GDM1 (cell line): ENCODE results near the gene GRM5.
"Not testable (repeated sequence)": the region's sequence is repeated elsewhere in the genome, so short reads cannot be mapped to it uniquely, and the experiment has no call there.

ENCODE experiments used
- DNase-seq: peaks from one replicate; lab custom pipeline; 2025; lab: John Stamatoyannopoulos, UW

GRM5 gene

DNA sequence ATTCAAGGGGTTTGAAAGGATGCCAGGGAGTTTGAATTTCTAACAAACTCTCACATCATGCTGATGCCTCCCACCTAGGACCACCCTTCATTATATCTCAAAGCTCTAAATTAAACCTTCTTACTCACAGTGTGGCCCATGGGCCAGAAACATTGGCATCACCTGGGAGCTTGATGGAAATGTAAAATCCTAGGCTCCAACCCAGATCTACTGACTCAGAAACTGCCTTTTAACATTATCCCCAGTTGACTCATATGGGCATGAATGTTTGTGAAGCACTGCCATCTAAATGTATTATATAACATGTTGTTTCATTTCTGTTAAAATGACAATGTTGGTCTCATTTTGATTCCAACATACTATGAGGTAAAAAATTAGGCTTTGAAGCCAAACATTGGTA is 90.3 kb downstream of the GRM5 start:
- DNase-seq = not testable (repeated sequence)

DNA sequence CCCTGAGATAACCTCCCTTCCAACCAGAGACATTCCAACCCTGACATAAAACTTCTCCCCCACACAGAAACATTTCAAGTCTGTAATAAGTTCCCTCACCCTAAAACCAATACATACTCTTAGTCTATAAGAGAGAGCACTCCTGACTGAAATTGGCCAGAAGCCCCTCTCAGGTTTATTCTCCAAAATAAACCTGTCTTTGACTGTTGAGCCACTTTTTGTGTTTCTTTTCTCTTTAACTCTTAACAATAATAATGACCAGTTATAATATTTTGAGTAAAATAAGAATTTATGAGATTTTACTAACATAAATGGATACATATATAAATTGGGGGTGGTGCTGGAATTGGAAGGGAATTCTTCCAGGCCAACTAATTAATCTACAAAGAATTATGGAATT is 93.6 kb downstream of the GRM5 start:
- DNase-seq = no peak

DNA sequence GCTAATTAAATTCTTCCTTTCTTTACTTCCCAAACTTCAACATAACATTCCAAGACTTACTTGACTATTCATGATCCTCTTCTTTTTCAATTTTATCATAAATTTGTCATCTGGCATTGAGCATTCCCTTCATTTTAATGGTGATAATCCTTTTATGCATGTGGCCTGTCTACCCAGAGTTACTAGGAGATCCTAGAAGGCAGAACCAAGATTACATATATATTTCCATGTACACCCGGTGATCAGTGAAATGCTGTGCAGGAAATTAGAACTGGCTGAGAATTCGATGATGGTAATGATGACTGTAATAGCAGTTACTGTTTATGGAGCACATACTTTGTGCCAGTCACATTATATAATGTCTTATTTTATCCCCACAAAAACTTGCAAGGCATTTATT is 104.2 kb downstream of the GRM5 start:
- DNase-seq = not testable (repeated sequence)

- DNase-seq = not testable (repeated sequence)
Observed at GRCh38 chr11:88959857-88960256, 105.9 kb downstream of the GRM5 start.

- no peak for DNase-seq
Observed at GRCh38 chr11:88950975-88951374, 114.8 kb downstream of the GRM5 start.

DNA sequence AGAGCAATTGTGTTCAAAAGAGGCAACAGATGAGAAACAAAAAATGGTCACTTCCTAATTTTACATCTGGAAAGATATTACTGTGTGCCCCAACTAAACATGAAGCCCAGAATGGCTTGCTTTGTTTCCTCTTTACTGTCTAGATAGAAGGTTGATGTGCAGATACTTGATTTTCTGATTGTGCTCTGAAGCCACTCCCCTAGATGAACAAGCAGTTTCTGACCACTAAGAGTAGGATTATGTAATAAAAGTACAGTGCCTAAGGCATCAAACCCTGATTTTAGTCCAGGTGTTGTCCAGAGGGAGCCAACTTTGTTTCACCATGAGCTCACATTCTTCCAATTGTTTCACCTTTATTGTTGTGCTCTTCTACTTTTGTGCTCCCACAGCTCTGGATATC is 116.9 kb downstream of the GRM5 start:
- DNase-seq = not testable (repeated sequence)

DNA sequence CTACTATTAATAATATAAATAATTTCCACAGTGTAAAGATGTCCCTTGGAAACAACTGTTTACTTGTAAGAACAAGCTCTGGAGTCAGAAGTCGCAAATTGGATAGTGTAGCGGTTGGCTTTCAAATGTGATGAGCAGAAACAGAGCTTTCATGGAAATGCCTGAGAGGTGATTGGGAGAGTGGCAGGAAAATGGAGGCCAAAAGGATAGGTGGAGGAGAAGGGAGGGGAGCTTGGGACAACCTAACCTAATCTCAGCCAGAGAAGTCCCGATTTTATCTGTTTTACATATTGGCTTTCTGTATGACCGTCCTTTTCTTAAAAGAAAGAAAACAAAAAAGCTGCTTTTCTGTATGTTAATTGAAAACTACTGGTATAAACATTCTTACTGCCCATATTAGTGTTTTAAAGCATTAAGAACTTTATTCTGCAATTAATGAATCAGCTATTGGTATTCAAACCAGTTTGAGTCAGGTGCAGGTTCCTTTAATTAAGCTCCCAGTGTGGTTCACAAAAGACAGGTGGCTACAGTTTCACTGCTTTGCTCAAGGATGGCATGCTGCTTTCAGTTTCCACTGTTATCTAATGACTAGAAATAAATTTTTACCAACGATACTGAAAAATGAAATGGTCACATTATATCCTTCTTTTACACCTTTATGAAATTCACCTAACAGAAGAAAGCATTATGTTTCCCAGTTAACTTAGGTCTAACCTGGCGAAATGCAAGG is 117.8 kb downstream of the GRM5 start:
- DNase-seq = not testable (repeated sequence)

- DNase-seq = not testable (repeated sequence)
Observed at GRCh38 chr11:88929665-88930064, 136.1 kb downstream of the GRM5 start.

- not testable (repeated sequence) for DNase-seq
Observed at GRCh38 chr11:88917065-88917464, 148.7 kb downstream of the GRM5 start.

GRCh38 chr11:88909500-88909899 is 156.3 kb downstream of the GRM5 start:
- DNase-seq = no peak

- DNase-seq = not testable (repeated sequence)
Observed at GRCh38 chr11:88901436-88901835, 164.3 kb downstream of the GRM5 start.

GRCh38 chr11:88888855-88889254 is 176.9 kb downstream of the GRM5 start:
- not testable (repeated sequence) for DNase-seq

- peak; percentile 0 for DNase-seq
Observed at GRCh38 chr11:88886796-88887195, 179.0 kb downstream of the GRM5 start.

- not testable (repeated sequence) for DNase-seq
Observed at GRCh38 chr11:88882800-88883199, 183.0 kb downstream of the GRM5 start.

GRCh38 chr11:88861618-88862017 is 204.2 kb downstream of the GRM5 start:
- DNase-seq = no peak

DNA sequence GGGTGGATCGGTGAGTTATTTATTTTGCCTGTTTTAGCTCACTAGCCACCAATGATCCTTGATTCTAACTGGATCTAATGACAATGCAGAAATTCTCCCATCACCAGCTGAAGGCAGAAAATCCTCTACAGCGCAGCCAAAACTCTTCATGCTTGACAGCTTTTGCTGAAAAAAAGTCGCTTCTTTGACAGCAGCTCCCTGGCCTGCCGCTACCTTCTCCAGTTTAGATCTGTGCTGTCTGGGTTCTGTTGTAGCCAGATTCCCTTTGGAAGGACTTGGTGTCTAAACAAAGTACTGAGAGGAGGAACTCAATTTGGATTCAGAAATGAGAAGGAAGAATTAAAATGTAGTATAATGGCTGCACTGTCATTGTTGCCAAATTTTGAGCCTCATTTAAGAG is 205.4 kb downstream of the GRM5 start:
- not testable (repeated sequence) for DNase-seq

DNA sequence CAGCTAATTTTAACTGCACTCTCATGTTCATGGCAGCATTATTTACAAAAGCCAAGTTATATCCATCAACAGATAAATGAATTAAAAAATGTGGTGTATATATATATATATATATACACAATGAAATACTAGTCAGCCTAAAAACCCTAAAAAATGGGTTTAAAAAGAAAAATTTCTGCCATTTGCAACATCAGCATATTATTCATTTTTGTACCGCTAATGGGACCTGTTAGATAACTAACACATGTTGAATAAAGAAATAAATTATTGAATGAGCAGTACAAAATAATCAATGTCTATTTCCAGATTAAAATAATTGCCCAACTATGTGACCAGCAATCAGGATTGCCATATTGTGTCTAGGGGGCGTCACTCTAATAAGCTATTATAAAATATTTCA is 211.8 kb downstream of the GRM5 start:
- DNase-seq = not testable (repeated sequence)

DNA sequence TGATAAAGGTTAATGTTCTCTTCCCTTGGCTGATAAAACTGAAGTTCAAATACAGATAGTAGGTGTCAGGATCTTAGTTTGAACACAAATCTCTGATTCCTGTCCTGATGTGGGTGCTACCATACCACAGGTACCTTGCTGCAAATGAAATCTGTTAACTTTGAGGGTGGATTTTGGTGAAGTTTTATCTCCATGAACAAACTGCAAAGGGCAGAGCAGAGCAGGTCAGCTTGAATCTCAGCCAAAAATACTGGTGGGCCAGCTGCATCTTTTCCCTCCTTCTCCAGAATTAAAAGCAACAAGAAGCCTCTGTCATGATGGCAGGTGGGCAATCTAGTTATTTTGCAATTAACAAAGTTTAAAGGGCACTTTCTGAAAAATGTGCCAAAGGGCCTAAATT is 214.2 kb downstream of the GRM5 start:
- not testable (repeated sequence) for DNase-seq

DNA sequence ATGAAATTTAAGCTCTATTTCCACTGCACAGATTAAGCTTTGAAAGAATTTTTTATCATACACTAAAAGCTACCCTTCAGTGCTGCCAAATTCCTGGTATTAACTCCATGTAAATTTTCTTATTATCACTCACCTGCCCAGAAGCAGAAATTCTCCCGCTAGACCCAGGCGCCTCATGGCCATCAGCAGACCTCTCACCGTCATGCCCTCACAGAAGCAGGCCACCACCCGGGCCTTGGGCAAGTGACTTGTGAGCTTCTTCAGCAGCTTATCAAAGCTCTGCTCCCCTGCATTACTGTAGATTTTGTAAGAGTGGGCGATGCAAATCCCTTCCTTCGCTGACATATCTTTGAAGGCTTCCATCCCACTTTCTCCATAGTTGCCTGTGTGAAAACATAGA is 216.0 kb downstream of the GRM5 start:
- not testable (repeated sequence) for DNase-seq

- DNase-seq = no peak
Observed at GRCh38 chr11:88849368-88849767, 216.4 kb downstream of the GRM5 start.

GRCh38 chr11:88846266-88846665 is 219.5 kb downstream of the GRM5 start:
- not testable (repeated sequence) for DNase-seq

- DNase-seq = not testable (repeated sequence)
Observed at GRCh38 chr11:88844941-88845340, 220.8 kb downstream of the GRM5 start.

DNA sequence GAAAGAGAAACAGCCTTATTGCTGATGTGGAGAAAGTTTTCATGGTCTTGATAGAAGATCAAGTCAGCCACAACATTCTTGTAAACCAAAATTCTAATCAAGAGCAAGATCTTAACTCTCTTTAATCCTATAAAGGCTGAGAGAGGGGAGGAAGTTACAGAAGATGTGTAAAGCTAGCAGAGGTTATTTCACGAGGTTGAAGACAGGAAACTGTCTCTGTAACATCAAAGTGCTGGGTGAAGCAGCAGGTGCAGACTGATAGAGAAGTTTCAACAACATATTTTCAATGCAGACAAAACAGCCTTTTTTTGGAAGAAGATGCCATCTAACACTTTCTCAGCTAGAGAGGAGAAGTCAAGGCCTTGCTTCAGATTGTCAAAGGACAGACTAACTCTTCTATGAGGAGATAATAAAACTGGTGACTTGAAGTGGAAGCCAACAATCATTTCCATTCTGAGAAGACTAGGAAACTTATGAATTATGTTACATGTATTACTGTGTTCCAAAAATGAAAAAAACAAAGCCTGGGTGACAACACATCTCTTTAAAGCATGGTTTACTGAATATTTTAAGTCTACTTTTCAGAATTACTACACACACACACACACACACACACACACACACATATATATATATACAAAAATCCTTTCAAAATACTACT is 221.9 kb downstream of the GRM5 start:
- not testable (repeated sequence) for DNase-seq
